ENCODE data around the gene ATP8A2. TPM values are rescaled to one million over a fixed set of nuclear protein-coding genes. Genes with fewer than 3 reads are reported as not detected.

ATP8A2 gene
- total RNA-seq, 2 donors from 2014 or later = 0.10 to 0.64 TPM

- Histone ChIP-seq H3K27ac (no peak overlapping the region), H3K9me3 (no peaks in the 10 kb centered on the region), H3K4me3 (no peak overlapping the region), H3K9ac (ENCODE audit: low read depth in 2 of 2, low read length in 2 of 2) (no peak overlapping the region), H3K27me3 (no peaks in the 10 kb centered on the region), H3K4me1 (no peaks in the 10 kb centered on the region), H3K36me3 (no peaks in the 10 kb centered on the region)
- intact Hi-C loops (cut with DNase I) = no loop called here
- no peak for DNase-seq
- no peak for TF ChIP-seq CTCF (IDR thresholded peaks at IDR 0.05)
Observed at GRCh38 chr13:25420161-25420560, 48.4 kb downstream of the ATP8A2 start.

GRCh38 chr13:25421612-25422011, 49.8 kb downstream of the ATP8A2 start:
- H3K9me3 ChIP-seq = no peaks in the 10 kb centered on the region
- H3K4me3 ChIP-seq = no peak overlapping the region
- H3K27me3 ChIP-seq = no peaks in the 10 kb centered on the region
- no peak for DNase-seq
- no peaks in the 10 kb centered on the region for H3K36me3 ChIP-seq
- no peaks in the 10 kb centered on the region for H3K4me1 ChIP-seq
- no peak for TF ChIP-seq CTCF (IDR thresholded peaks at IDR 0.05)
- H3K9ac ChIP-seq (ENCODE audit: low read depth in 2 of 2, low read length in 2 of 2) = no peak overlapping the region
- intact Hi-C loops (cut with DNase I) = no loop called here
- H3K27ac ChIP-seq = no peak overlapping the region

- Histone ChIP-seq H3K4me3 (no peak overlapping the region), H3K27ac (no peak overlapping the region), H3K4me1 (no peaks in the 10 kb centered on the region), H3K9ac (ENCODE audit: low read depth in 2 of 2, low read length in 2 of 2) (no peak overlapping the region), H3K27me3 (no peaks in the 10 kb centered on the region), H3K36me3 (no peaks in the 10 kb centered on the region), H3K9me3 (no peaks in the 10 kb centered on the region)
- intact Hi-C loops (cut with DNase I) = no loop called here
- DNase-seq = no peak
- TF ChIP-seq CTCF (IDR thresholded peaks at IDR 0.05) = no peak
Observed at GRCh38 chr13:25422153-25422552, 50.4 kb downstream of the ATP8A2 start.

GRCh38 chr13:25423831-25424230, 52.1 kb downstream of the ATP8A2 start:
- H3K9me3 ChIP-seq = no peaks in the 10 kb centered on the region
- no peaks in the 10 kb centered on the region for H3K4me1 ChIP-seq
- DNase-seq = no peak
- H3K9ac ChIP-seq (ENCODE audit: low read depth in 2 of 2, low read length in 2 of 2) = no peak overlapping the region
- no peaks in the 10 kb centered on the region for H3K27me3 ChIP-seq
- no peak overlapping the region for H3K4me3 ChIP-seq
- no peak for TF ChIP-seq CTCF (IDR thresholded peaks at IDR 0.05)
- H3K36me3 ChIP-seq = no peaks in the 10 kb centered on the region
- H3K27ac ChIP-seq = no peak overlapping the region
- intact Hi-C loops (cut with DNase I) = no loop called here

- DNase-seq = no peak
- Histone ChIP-seq H3K36me3 (no peaks in the 10 kb centered on the region), H3K4me3 (no peak overlapping the region), H3K27ac (no peak overlapping the region), H3K4me1 (no peaks in the 10 kb centered on the region), H3K27me3 (no peaks in the 10 kb centered on the region), H3K9ac (ENCODE audit: low read depth in 2 of 2, low read length in 2 of 2) (no peak overlapping the region), H3K9me3 (no peaks in the 10 kb centered on the region)
- intact Hi-C loops (cut with DNase I) = no loop called here
- no peak for TF ChIP-seq CTCF (IDR thresholded peaks at IDR 0.05)
Observed at GRCh38 chr13:25429466-25429865, 57.7 kb downstream of the ATP8A2 start.

GRCh38 chr13:25432691-25433090, 60.9 kb downstream of the ATP8A2 start:
- Histone ChIP-seq H3K27me3 (no peaks in the 10 kb centered on the region), H3K4me1 (no peaks in the 10 kb centered on the region), H3K4me3 (no peak overlapping the region), H3K9me3 (no peaks in the 10 kb centered on the region), H3K27ac (no peak overlapping the region), H3K36me3 (no peaks in the 10 kb centered on the region), H3K9ac (ENCODE audit: low read depth in 2 of 2, low read length in 2 of 2) (no peak overlapping the region)
- no peak for TF ChIP-seq CTCF (IDR thresholded peaks at IDR 0.05)
- DNase-seq = no peak
- intact Hi-C loops (cut with DNase I) = no loop called here
